Stimulated activated effector memory CD8-positive, alpha-beta T cell treated with anti-CD3 and anti-CD28 coated beads, Interleukin-12 subunit alpha, Interleukin-12 subunit beta, amount 100 ng/mL, for 72 hours (primary cell): ENCODE data around the gene PLA2G4C.
"Not testable (repeated sequence)": the region's sequence is repeated elsewhere in the genome, so short reads cannot be mapped to it uniquely, and the experiment has no call there.

Experiments used
- ATAC-seq: fragments of 150-1000 bp; cut with Tn5 transposase; 2 replicates; pipeline ENCODE4 v1.10.0; 2021
- DNase-seq, 2 donors: peaks; one replicate each; pipeline ENCODE4 v3.0.0; 2021 to 2022; ENCODE audit warnings: low spot score in 2 of 2
- H3K27ac Mint-ChIP-seq: one replicate; pipeline ENCODE4 v1.8.0; 2022; ENCODE audit warnings: mild to moderate bottlenecking, mixed read lengths
- H3K36me3 Mint-ChIP-seq: one replicate; pipeline ENCODE4 v1.8.0; 2022; ENCODE audit warnings: mild to moderate bottlenecking, mixed read lengths
- H3K4me1 Mint-ChIP-seq: one replicate; pipeline ENCODE4 v1.8.0; 2022; ENCODE audit warnings: mixed read lengths
- H3K4me3 Mint-ChIP-seq: one replicate; pipeline ENCODE4 v1.8.0; 2022; ENCODE audit warnings: mild to moderate bottlenecking, mixed read lengths
- H3K9me3 Mint-ChIP-seq: one replicate; pipeline ENCODE4 v1.8.0; 2022; ENCODE audit warnings: mixed read lengths

Gene PLA2G4C

DNA sequence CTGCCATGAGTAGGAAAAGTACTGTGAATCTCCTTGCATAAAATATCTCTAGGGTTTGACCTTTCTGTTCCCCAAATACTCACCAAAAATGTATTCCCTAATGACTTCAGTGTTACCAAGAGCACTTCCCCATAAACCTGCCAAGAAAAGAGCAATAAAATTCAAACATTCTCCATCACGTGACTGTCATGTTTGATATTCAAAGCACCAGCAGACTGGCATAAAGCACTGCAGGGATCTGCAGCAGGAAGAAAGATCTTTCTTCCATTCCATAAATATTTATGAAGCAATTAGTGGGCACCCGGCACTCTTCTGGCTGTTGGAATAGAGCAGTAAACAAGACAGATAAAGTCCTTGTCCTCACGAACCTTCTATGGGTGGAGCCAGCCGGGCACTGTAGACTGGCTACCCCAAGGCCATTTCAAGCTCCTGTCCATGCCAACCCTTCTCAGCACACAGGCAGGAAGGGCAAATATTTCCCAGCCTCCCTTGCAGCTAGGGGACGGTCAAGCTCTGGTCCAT lies 20.3 kb downstream of the PLA2G4C start:
- no peak overlapping the region for H3K27ac Mint-ChIP-seq
- no peak for ATAC-seq
- no peak overlapping the region for H3K4me3 Mint-ChIP-seq

DNA sequence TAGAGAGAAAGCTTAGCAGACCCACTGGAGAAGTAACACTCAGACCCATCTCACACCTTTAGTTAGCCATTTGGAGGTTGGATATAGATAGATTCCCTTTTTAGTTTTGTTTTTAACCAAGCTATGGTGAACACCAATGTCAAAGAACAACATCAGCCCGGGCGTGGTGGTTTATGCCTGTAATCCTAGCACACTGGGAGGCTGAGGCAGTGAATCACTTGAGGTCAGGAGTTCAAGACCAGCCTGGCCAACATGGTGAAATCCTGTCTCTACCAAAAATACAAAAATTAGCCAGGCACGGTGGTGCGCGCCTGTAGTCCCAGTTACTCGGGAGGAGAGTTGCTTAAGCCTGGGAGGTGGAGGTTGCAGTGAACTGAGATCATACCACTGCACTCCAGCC lies 21.6 kb downstream of the PLA2G4C start:
- not testable (repeated sequence) for H3K4me1 Mint-ChIP-seq, H3K36me3 Mint-ChIP-seq, H3K27ac Mint-ChIP-seq, DNase-seq, H3K9me3 Mint-ChIP-seq, ATAC-seq, H3K4me3 Mint-ChIP-seq

More for the DNA sequence above, 20.3 kb downstream of the PLA2G4C start:
- Mint-ChIP-seq H3K4me1 (peaks cover 20% of the 10 kb centered on the region), H3K36me3 (peaks cover 12% of the 10 kb centered on the region), H3K9me3 (peaks cover 5% of the 10 kb centered on the region)
- no peak for DNase-seq

DNA sequence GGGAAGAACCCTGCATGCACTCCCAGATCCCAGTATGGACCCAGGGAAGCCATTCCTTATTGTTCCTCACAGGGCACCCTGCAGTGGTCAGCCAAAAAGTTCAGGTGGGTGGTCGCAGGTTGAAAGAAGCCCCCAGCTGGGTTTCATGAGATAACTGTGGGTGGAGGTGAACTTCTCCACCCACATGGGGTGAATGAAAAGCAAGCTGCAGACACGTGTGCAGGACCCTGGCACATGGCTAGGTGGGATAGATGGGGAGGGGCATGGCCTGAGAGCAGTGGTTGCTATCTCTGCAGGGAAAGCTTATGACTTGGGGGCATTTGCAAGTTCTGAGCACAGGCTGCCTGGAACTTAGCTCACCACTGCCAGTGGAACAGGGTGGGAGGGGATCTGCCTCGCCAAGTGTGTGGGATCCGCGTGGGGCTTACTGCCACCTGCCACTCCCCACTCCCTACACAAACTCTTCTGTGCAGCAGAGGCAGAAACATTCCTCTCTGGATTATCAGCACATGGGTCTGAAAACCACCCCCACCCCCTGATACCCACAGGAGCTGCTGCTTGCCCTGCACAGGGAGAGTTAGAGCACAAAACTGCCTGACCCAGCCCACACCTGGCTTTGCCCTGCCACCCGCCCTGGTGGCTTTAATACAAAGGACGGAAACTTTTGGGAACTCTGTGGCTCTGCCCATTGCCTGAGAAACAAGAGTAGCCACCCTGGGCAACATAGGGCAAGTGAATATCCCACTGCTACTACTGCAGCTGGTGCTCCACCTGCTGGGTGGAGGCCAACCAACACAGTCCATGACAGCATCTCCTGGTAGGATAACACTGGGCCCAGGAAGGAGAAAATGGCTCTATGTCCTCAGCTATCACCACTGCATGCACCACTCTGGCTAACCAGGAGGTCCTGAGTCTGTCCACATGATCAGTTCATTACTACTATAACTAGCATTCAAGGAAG lies 24.4 kb downstream of the PLA2G4C start:
- DNase-seq: no peak
- no peak overlapping the region for H3K27ac Mint-ChIP-seq
- no peaks in the 10 kb centered on the region for H3K4me1 Mint-ChIP-seq
- H3K4me3 Mint-ChIP-seq: no peak overlapping the region
- H3K9me3 Mint-ChIP-seq: no peaks in the 10 kb centered on the region
- no peak for ATAC-seq
- no peaks in the 10 kb centered on the region for H3K36me3 Mint-ChIP-seq

DNA sequence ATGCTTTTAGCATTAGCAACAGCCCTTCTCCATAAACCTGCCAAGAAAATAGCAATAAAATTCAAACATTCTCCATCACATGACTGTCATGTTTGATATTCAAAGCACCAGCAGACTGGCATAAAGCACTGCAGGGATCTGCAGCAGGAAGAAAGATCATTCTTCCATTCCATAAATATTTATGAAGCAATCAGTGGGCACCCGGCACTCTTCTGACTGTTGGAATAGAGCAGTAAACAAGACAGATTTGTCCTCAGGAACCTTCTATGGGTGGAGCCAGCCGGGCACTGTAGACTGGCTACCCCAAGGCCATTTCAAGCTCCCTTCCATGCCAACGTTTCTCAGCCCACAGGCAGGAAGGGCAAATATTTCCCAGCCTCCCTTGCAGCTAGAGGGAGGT lies 25.5 kb downstream of the PLA2G4C start:
- H3K4me3 Mint-ChIP-seq: no peak overlapping the region
- H3K9me3 Mint-ChIP-seq: no peaks in the 10 kb centered on the region
- H3K27ac Mint-ChIP-seq: no peak overlapping the region
- H3K36me3 Mint-ChIP-seq: no peaks in the 10 kb centered on the region
- ATAC-seq (no peak), DNase-seq (no peak)
- no peaks in the 10 kb centered on the region for H3K4me1 Mint-ChIP-seq

DNA sequence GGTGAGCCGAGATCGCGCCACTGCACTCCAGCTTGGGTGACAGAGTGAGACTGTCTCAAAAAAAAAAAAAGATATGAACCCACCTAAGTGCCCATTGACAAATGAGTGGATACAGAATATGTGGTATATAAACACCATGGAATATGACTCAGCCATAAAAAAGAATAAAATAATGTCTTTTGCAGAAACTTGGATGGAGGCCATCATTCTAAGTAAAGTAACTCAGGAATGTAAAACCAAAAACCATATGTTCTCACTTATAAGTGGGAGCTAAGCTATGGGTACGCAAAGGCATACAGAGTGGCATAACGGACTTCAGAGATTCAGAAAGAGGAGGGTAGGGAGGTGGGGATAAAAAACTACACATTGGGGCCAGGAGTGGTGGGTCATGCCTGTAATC lies 29.5 kb downstream of the PLA2G4C start:
- ATAC-seq: no peak
- H3K27ac Mint-ChIP-seq: no peak overlapping the region
- no peaks in the 10 kb centered on the region for H3K4me1 Mint-ChIP-seq
- H3K4me3 Mint-ChIP-seq: no peak overlapping the region
- no peaks in the 10 kb centered on the region for H3K9me3 Mint-ChIP-seq
- DNase-seq: no peak
- H3K36me3 Mint-ChIP-seq: no peaks in the 10 kb centered on the region

DNA sequence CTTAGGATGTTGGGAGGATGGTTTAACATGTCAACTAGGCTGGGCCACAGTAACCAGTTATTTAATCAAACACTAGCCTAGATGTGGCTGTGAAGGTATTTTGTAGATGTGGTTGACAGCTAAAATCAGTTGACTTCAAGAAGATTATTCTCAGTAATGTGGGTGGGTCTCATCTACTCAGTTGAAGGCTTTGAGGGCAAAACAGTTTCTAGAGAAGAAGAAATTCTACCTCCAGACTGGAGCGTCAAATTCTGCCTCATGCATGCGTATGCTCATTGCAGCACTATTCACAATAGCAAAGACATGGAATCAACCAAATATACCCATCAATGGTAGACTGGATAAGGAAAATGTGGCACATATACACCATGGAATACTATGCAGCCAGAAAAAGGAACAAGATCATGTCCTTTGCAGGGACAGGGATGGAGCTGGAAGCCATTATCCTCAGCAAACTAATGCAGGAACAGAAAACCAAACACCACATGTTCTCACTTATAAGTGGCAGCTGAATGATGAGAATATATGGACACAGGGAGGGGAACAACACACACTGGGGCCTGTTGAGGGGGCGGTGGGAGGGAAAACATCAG lies 40.3 kb downstream of the PLA2G4C start:
- not testable (repeated sequence) for H3K4me1 Mint-ChIP-seq, H3K27ac Mint-ChIP-seq, H3K4me3 Mint-ChIP-seq, ATAC-seq, DNase-seq, H3K9me3 Mint-ChIP-seq
- peaks cover 10% of the 10 kb centered on the region for H3K36me3 Mint-ChIP-seq

DNA sequence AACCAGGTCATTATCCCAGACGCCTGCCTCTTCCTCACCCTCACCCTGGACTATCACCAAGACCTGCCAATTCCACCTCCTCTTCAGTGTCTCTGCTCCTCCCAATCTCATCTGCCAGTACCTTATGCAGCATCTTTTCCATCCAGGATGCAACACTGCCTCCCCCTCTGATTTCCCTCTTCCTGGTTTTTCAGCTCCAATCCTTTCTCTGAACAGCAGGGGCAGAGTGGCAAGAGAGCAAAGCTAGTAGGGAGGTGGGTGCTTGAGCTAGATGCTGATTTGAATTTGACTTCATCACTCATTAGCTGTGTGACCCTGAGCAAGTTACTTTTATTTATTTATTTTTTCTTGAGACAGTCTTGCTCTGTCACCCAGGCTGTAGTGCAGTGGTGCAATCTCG lies 41.2 kb downstream of the PLA2G4C start:
- Mint-ChIP-seq H3K27ac (no peak overlapping the region), H3K4me3 (no peak overlapping the region), H3K4me1 (no peaks in the 10 kb centered on the region), H3K9me3 (no peaks in the 10 kb centered on the region), H3K36me3 (peaks cover 9% of the 10 kb centered on the region)
- ATAC-seq (no peak), DNase-seq (no peak)

DNA sequence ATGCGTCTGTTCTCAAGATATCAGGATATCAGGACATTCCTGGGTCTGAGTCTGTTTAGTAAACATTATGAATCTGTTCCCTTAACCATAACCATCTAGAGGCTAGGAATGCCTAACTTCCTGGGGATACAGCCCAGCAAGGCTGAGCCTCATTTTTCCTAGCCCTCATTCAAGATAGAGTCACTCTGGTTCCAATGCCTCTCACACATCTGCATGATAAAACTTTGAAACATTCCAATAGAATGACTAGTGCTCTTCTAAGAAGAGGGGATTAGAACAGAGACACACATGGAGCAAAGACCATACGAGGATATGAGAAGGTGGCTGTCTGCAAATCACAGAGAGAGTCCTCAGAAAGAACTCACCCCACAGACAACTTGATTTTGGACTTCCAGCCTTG lies 46.1 kb downstream of the PLA2G4C start:
- Mint-ChIP-seq H3K27ac (no peak overlapping the region), H3K9me3 (no peaks in the 10 kb centered on the region), H3K36me3 (peaks cover 2% of the 10 kb centered on the region), H3K4me1 (no peaks in the 10 kb centered on the region), H3K4me3 (no peak overlapping the region)
- ATAC-seq (no peak), DNase-seq (no peak)

DNA sequence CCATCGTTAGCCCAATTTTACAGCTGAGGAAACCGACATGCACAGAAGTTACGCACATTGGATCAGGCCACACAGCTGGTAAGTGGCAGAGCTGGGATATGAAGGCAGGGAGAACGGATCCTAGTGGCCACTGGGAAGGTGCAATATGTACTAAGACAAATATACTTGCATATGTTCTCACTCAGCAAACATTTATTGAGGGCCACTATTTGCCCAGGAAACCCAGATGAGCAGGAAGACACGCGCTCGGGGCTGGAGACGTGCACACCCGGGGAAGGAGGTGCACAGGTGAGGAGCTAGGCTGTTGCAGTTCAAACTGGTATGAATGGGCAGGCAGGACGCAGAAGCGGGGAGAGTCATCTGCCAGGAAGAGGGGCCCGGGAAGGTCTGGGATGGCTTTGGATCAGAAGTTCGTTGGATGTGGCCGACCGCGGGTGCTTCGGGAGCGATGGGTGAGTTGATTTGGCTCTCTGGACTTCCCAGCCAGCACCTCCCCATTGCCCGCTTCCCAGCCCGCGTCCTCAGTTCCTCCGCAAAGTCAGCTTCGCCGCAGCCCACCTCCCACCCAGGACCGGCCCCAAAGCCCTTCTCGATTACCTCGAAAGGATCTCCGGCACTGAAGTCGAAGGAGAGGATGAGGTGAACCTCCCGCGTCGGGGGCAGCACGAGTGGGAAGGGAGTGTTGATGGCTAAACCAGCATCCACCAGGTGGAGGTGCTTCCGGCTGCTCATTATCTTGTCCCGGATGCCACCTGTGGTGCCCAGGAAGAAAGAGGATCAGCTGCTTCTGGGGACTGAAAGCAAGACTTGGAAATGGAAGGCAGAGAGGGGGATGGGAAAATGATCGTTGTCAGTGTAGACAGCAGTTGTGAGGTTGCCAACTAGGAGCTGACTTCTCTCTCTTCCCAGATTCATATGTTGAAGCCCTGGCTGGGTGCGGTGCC lies 48.9 kb downstream of the PLA2G4C start:
- DNase-seq (no peak), ATAC-seq (no peak)
- H3K4me3 Mint-ChIP-seq: no peak overlapping the region
- no peaks in the 10 kb centered on the region for H3K4me1 Mint-ChIP-seq
- H3K36me3 Mint-ChIP-seq: no peaks in the 10 kb centered on the region
- no peaks in the 10 kb centered on the region for H3K9me3 Mint-ChIP-seq
- no peak overlapping the region for H3K27ac Mint-ChIP-seq

DNA sequence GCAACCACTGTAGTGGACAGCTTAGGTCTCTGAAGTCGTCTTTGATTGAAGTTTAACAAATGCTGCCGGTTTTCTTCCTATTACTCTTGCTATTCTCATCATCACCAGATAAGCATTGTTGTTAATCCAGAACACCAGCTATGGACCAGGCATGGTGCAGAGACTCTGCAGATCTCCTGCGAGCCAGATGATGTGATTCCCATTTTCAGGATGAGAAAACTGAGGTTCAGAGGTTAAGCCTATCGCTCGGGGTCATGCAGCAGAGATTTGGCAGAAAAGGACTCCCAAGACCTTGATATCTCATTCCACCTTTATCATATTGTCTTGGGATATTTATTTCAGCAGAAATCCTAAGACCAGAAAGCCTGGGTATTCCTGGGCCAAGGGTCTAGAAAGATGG lies 50.2 kb downstream of the PLA2G4C start:
- ATAC-seq: no peak
- H3K27ac Mint-ChIP-seq: no peak overlapping the region
- H3K36me3 Mint-ChIP-seq: no peaks in the 10 kb centered on the region
- H3K4me3 Mint-ChIP-seq: no peak overlapping the region
- no peaks in the 10 kb centered on the region for H3K4me1 Mint-ChIP-seq
- no peak for DNase-seq
- no peaks in the 10 kb centered on the region for H3K9me3 Mint-ChIP-seq

DNA sequence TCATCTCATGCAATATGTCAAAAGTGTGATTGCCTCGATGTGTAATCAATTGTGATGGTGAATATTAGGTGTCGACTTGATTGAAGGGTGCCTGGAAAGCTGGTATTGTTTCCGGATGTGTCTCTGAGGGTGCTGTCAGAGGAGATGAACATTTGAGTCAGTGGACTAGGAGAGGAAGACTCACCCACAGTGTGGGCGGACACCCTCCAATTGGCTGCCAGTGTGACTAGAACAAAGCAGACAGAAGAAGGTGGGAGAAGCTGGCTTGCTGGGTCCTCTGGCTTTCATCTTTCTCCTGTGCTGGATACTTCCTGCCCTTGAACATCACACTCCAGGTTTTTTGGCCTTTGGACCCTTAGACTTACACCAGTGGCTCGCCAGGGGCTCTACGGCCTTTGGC lies 51.3 kb downstream of the PLA2G4C start:
- Mint-ChIP-seq H3K4me3 (no peak overlapping the region), H3K27ac (no peak overlapping the region)
- no peak for ATAC-seq

DNA sequence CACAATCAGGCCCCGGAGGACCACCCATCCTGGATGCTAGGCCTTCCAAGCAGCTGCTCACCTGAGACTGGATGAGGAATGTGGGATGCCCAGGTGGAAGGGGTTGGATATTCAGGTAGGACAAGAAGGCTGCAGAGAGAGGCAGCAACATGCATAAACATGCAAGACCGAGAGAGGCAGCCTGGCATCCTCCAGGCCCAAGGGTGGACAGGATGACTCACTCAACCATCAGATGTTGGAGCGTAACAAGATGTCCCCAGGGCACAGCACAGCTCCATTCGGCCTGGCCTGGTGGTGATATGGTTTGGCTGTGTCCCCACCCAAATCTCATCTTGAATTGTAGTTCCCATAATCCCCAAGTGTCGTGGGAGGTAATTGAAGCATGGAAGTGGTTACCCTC lies 56.8 kb downstream of the PLA2G4C start:
- Mint-ChIP-seq H3K4me1 (no peaks in the 10 kb centered on the region), H3K36me3 (no peaks in the 10 kb centered on the region), H3K9me3 (no peaks in the 10 kb centered on the region), H3K4me3 (no peak overlapping the region), H3K27ac (no peak overlapping the region)
- DNase-seq: no peak
- no peak for ATAC-seq

More for the DNA sequence above, 51.3 kb downstream of the PLA2G4C start:
- DNase-seq: no peak
- Mint-ChIP-seq H3K4me1 (no peaks in the 10 kb centered on the region), H3K9me3 (no peaks in the 10 kb centered on the region), H3K36me3 (no peaks in the 10 kb centered on the region)

DNA sequence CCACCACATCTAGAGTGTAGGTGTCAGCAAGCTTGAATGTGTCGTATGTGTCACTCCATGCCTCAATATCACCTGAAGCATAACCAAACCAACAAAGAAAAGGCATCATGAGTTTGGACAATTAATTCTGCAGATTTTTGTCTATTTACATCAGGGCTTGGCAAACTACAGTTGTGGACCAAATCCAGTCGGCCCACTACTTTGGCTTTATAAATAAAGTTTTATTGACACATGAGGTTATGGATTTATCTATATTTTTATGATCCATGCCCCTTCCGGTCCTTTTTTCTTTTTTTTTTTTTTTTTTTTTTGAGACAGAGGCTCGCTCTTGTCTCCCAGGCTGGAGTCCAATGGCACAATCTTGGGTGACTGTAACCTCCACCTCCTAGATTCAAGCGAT lies 57.5 kb downstream of the PLA2G4C start:
- ATAC-seq (no peak), DNase-seq (no peak)
- H3K4me1 Mint-ChIP-seq: no peaks in the 10 kb centered on the region
- H3K36me3 Mint-ChIP-seq: no peaks in the 10 kb centered on the region
- H3K27ac Mint-ChIP-seq: no peak overlapping the region
- no peak overlapping the region for H3K4me3 Mint-ChIP-seq
- H3K9me3 Mint-ChIP-seq: no peaks in the 10 kb centered on the region

DNA sequence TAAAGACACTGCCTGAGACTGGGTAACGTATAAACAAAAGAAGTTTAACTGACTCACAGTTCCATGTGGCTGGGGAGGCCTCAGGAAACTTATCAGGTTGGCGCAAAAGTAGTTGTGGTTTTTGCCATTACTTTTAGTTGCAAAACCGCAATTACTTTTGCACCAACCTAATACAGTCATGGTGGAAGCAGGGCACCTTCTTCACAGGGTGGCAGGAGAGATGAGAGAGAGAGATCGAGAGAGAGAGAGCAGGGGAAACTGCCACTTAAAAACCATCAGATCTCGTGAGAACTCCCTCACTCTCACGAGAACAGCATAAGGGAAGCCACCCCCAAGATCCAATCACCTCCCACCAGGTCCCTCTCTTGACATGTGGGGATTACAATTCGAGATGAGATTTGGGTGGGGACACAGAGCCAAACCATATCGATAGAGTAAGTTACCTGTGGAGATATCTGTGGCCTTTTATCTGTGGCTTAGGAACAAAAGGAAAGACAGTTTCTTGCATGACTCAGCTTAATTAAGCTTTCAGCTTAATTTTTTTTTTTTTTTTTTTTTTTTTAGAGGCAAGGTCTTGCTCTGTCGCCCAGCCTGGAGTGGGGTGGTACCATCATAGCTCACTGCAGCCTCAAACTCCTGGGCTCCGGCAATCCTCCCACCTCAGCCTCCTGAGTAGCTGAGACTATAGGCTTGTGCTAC lies 59.1 kb downstream of the PLA2G4C start:
- Mint-ChIP-seq H3K4me3 (no peak overlapping the region), H3K4me1 (no peaks in the 10 kb centered on the region), H3K27ac (no peak overlapping the region), H3K9me3 (no peaks in the 10 kb centered on the region), H3K36me3 (no peaks in the 10 kb centered on the region)
- DNase-seq: no peak
- no peak for ATAC-seq

DNA sequence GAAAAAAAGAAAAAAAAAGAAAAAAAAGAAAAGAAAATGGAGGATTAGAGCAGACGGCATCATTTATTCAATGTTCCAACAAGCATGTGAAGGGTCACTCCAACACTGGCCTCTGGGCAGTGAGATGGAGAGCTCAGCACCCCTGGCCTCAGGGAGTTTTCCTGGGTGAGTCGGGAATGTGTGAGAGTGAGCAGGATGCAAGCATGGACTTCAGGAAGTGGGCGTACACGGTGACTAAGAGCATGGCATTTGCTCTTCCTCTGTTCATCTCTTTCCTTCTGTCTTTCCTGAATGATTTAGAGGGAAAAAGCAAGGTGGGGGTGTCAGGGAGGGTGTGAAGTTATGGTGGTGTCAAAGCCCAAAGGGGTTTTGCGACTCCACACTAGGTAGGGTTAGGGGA lies 66.1 kb downstream of the PLA2G4C start:
- ATAC-seq: no peak
- Mint-ChIP-seq H3K36me3 (no peaks in the 10 kb centered on the region), H3K27ac (no peak overlapping the region), H3K4me3 (no peak overlapping the region), H3K4me1 (no peaks in the 10 kb centered on the region), H3K9me3 (peaks cover 3% of the 10 kb centered on the region)
- DNase-seq: no peak
